Measurements from ENCODE around the gene PAX8. TPM values are rescaled to one million over a fixed set of nuclear protein-coding genes. Genes with fewer than 3 reads are reported as not detected.

Gene PAX8
- total and polyA plus RNA-seq, 2 of the 13 experiments (the other 11 are each of a cell fraction or from before 2014, with no cell fraction given) = 1.5 to 8.8 TPM

DNA sequence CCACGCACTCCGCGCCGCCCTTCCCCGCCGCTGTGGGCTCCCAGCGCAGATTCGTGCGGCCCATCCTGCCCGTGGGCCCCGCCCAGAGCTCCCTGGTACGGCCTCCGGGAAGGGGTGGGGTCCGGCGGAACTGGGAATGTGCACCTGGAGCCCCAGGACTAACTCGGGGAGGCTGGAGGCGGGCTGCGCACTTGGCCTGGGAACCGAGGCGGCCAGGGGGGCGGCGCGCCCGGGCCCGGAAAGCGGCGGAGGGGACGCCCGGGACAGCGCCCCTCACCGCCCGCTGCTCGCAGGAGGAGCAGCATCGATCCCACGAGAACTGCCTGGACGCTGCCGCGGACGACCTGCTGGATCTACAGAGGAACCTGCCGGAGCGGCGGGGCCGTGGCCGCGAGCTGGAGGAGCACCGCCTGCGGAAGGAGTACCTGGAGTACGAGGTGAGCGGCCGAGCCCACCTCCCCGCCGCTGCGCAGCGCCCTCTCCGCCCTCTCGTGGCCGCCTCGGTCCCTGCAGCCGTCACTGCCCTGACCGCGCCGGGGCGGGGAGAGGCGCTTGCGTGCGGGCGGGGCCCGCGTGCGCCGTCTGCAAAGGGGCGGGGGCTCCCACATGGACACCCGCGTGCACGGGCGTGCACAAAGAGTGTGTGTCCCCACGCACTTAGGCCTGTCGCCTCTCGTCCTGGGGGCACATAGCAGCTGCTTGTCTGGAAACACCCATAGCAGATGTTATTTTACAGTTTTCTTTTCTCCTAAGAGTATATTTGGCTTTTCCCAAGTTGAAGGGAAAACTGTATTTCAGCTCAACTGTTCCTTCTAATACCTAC, 79.7 kb downstream of the PAX8 start (continued):
- TF ChIP-seq, protein P1, sequence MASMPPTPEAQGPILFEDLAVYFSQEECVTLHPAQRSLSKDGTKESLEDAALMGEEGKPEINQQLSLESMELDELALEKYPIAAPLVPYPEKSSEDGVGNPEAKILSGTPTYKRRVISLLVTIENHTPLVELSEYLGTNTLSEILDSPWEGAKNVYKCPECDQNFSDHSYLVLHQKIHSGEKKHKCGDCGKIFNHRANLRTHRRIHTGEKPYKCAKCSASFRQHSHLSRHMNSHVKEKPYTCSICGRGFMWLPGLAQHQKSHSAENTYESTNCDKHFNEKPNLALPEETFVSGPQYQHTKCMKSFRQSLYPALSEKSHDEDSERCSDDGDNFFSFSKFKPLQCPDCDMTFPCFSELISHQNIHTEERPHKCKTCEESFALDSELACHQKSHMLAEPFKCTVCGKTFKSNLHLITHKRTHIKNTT (CRISPR knock-in tag; IDR thresholded peaks at IDR 0.05) = 0 out of 2 replicates have a peak, but pooled peaks have one; percentile 77
- TF ChIP-seq ZNF598 (CRISPR knock-in tag; IDR thresholded peaks at IDR 0.05; ENCODE audit: borderline replicate concordance) = peak; percentile 87; the same call in 1 of the 2 replicates
- no peak for TF ChIP-seq TBL1XR1 (IDR thresholded peaks at IDR 0.05; ENCODE audit: borderline replicate concordance, low read length, partially characterized antibody)
- TF ChIP-seq SPEN (CRISPR knock-in tag; IDR thresholded peaks at IDR 0.05; ENCODE audit: low read depth) = peak; percentile 86; the same call in 1 of the 2 replicates
- TF ChIP-seq ZFP62 (CRISPR knock-in tag; IDR thresholded peaks at IDR 0.05) = no peak
- peak; percentile 69 for TF ChIP-seq POLR2G (IDR thresholded peaks at IDR 0.05; ENCODE audit: low read depth, low read length)
- no peak for TF ChIP-seq SMYD3 (CRISPR knock-in tag; IDR thresholded peaks at IDR 0.05)
- TF ChIP-seq RFX5 (IDR thresholded peaks at IDR 0.05; ENCODE audit: low read depth, low read length) = 0 out of 2 replicates have a peak, but pooled peaks have one; percentile 36
- no peak; the same call in 1 of the 2 replicates for TF ChIP-seq ZNF446 (CRISPR knock-in tag; IDR thresholded peaks at IDR 0.05)
- no peak for TF ChIP-seq ZNF160 (CRISPR knock-in tag; IDR thresholded peaks at IDR 0.05)
- TF ChIP-seq POGK (CRISPR knock-in tag; conservative IDR thresholded peaks at IDR 0.05) = peak; percentile 68
- no peak for TF ChIP-seq HHEX (CRISPR knock-in tag; IDR thresholded peaks at IDR 0.05)
- TF ChIP-seq TOE1 (CRISPR knock-in tag; IDR thresholded peaks at IDR 0.05) = peak; percentile 91; the same call in 1 of the 2 replicates
- TF ChIP-seq HMGA1 (CRISPR knock-in tag; conservative IDR thresholded peaks at IDR 0.05) = no peak
- TF ChIP-seq ZNF20 (CRISPR knock-in tag; IDR thresholded peaks at IDR 0.05) = no peak
- TF ChIP-seq, protein P2, sequence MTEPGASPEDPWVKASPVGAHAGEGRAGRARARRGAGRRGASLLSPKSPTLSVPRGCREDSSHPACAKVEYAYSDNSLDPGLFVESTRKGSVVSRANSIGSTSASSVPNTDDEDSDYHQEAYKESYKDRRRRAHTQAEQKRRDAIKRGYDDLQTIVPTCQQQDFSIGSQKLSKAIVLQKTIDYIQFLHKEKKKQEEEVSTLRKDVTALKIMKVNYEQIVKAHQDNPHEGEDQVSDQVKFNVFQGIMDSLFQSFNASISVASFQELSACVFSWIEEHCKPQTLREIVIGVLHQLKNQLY (CRISPR knock-in tag; IDR thresholded peaks at IDR 0.05) = peak; percentile 68
- 0 out of 2 replicates have a peak, but pooled peaks have one; percentile 52 for TF ChIP-seq RXRB (CRISPR knock-in tag; IDR thresholded peaks at IDR 0.05; ENCODE audit: borderline replicate concordance)
- TF ChIP-seq ZKSCAN1 (IDR thresholded peaks at IDR 0.05; ENCODE audit: low read length) = no peak
- peak; percentile 59; the same call in 1 of the 2 replicates for TF ChIP-seq BHLHE40 (IDR thresholded peaks at IDR 0.05; ENCODE audit: low read length)
- TF ChIP-seq MED8 (CRISPR knock-in tag; IDR thresholded peaks at IDR 0.05; ENCODE audit: insufficient replicate concordance) = peak; percentile 69
- no peak; the same call in none of the 2 replicates for TF ChIP-seq ARHGAP35 (CRISPR knock-in tag; IDR thresholded peaks at IDR 0.05; ENCODE audit: borderline replicate concordance)
- TF ChIP-seq SMAD9 (CRISPR knock-in tag; IDR thresholded peaks at IDR 0.05) = no peak
- peak; percentile 78 for TF ChIP-seq ZNF124 (CRISPR knock-in tag; IDR thresholded peaks at IDR 0.05)
- no peak for TF ChIP-seq ZBTB8A (CRISPR knock-in tag; IDR thresholded peaks at IDR 0.05; ENCODE audit: borderline replicate concordance, low read depth)
- TF ChIP-seq ATM (IDR thresholded peaks at IDR 0.05; ENCODE audit: borderline replicate concordance) = no peak
- peak; percentile 74; the same call in 1 of the 2 replicates for TF ChIP-seq ZNF619 (CRISPR knock-in tag; IDR thresholded peaks at IDR 0.05)
- peak; percentile 66 for TF ChIP-seq ZNF329 (CRISPR knock-in tag; IDR thresholded peaks at IDR 0.05; ENCODE audit: low read depth)
